HG03571 (cell line): ENCODE results near the gene ZNF774.
"Not testable (repeated sequence)": the region's sequence is repeated elsewhere in the genome, so short reads cannot be mapped to it uniquely, and the experiment has no call there.

ENCODE experiments used
- ATAC-seq: cut with Tn5 transposase; IDR thresholded peaks from one replicate; pipeline ENCODE4 v1.9.1; 2021; ENCODE audit not compliant: unreplicated experiment

The ZNF774 gene

GRCh38 chr15:90387534-90388461 lies 35.7 kb downstream of the ZNF774 start, which contains the start of gene IQGAP1:
IQGAP1 (plus strand) TSS chr15:90388242; CDS start chr15:90388342, 100 bp downstream.
- ATAC-seq: peak; percentile 94

- ATAC-seq: peak; percentile 29
These were observed 36.6 kb downstream of the ZNF774 start for GRCh38 chr15:90388462-90389380.

GRCh38 chr15:90389513-90389912 lies 37.4 kb downstream of the ZNF774 start:
- no peak for ATAC-seq

- no peak for ATAC-seq
These were observed 41.0 kb downstream of the ZNF774 start for GRCh38 chr15:90393040-90393439.

GRCh38 chr15:90394074-90394473 lies 42.0 kb downstream of the ZNF774 start:
- no peak for ATAC-seq

- ATAC-seq: no peak
These were observed 42.8 kb downstream of the ZNF774 start for GRCh38 chr15:90394748-90395442.

GRCh38 chr15:90396321-90396720 lies 44.2 kb downstream of the ZNF774 start:
- no peak for ATAC-seq

GRCh38 chr15:90400005-90400758 lies 48.1 kb downstream of the ZNF774 start:
- ATAC-seq: no peak

- peak; percentile 89 for ATAC-seq
These were observed 48.8 kb downstream of the ZNF774 start for GRCh38 chr15:90400759-90401314.

GRCh38 chr15:90401495-90401894 lies 49.4 kb downstream of the ZNF774 start:
- no peak for ATAC-seq

GRCh38 chr15:90402223-90402622 lies 50.1 kb downstream of the ZNF774 start:
- no peak for ATAC-seq

GRCh38 chr15:90402767-90403166 lies 50.7 kb downstream of the ZNF774 start:
- no peak for ATAC-seq

- no peak for ATAC-seq
These were observed 53.0 kb downstream of the ZNF774 start for GRCh38 chr15:90405055-90405607.

GRCh38 chr15:90407336-90407735 lies 55.3 kb downstream of the ZNF774 start:
- ATAC-seq: no peak

- ATAC-seq: no peak
These were observed 55.8 kb downstream of the ZNF774 start for GRCh38 chr15:90407871-90408317.

- no peak for ATAC-seq
These were observed 56.6 kb downstream of the ZNF774 start for GRCh38 chr15:90408657-90409056.

- not testable (repeated sequence) for ATAC-seq
These were observed 57.5 kb downstream of the ZNF774 start for GRCh38 chr15:90409587-90409986.

- ATAC-seq: not testable (repeated sequence)
These were observed 58.2 kb downstream of the ZNF774 start for GRCh38 chr15:90410316-90410715.

- ATAC-seq: no peak
These were observed 59.1 kb downstream of the ZNF774 start for GRCh38 chr15:90411176-90411575.
